ENCODE results near the gene SLC12A8. TPM values are rescaled to one million over a fixed set of nuclear protein-coding genes. Genes with fewer than 3 reads are reported as not detected.

Gene SLC12A8
- total RNA-seq, 1 donor from 2014 or later: 1.9 TPM

DNA sequence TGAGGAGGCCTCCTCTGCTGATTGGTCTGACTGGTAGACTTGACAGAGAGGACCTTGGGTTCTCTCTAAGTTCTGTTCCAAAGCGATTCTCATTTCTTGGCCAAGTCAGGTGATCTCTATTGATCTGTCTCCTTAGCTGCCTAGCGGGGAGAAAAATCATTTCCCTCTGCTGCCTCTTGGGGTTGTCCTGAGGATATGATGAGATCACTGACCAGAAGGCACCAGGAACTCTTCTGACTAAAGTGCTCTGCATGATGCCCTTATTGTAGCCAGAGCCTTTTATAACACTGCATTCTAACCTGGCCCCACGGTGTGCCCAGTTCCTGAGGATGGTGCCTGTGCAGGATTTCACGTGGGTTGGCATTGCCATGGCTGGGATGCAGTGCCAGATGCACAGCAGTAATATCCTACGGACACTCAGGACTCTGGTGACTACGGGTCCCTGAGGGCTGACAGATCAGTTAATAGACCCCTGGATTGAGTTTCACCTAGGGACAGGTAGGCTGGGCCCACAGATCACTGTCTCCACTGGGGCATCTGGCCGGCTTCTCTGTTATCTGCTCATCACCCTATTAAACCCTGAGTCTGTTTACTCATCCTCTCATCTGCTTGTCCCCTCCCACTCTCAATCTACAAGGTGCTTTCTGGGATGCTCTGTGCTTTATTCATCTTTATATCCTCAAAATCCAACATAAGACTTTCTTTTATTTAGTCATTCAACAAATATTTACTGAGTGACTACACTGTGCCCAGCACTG lies 152.9 kb downstream of the SLC12A8 start:
- no peak for DNase-seq (ENCODE audit: extremely low read depth, low read depth, low spot score)

DNA sequence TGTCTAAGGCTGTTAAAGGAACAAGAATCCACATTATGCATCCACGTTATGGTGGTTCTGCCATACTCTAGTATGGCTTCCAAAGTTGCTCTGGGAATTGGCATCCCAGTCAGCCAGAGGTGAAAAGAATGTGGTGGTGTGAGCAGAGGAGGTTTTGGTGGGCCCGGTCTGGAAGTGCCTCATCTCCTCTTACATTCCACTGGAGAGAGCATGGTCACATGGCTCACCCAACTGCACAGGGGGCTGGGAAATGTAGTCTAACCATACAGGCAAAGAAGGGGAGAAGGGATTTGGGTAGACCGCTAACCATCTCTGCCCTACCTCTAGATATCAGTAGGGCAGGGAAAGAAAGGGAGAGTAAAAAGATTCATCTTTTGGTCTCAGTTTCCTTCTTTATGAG lies 153.6 kb downstream of the SLC12A8 start:
- no peak for DNase-seq (ENCODE audit: extremely low read depth, low read depth, low spot score)

DNA sequence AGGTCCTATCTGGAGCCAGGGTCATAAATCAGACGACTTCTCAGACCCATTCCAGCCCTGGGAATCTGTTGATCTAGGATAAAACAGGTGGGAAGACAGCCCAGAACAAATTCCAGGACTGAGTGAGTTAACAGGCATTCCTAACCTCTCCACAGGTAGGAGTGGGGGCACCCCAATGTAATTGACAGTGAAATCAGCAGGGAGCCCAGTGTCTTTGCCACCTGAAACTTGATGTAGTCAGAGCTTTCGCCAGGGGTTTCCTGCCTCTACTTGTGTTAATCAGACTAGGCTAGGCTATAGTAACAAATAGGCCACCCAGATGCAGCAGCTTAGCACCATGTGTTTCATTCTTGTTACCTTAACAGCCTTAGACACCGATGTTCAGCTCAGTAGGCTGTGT lies 154.0 kb downstream of the SLC12A8 start:
- DNase-seq (ENCODE audit: extremely low read depth, low read depth, low spot score): no peak

DNA sequence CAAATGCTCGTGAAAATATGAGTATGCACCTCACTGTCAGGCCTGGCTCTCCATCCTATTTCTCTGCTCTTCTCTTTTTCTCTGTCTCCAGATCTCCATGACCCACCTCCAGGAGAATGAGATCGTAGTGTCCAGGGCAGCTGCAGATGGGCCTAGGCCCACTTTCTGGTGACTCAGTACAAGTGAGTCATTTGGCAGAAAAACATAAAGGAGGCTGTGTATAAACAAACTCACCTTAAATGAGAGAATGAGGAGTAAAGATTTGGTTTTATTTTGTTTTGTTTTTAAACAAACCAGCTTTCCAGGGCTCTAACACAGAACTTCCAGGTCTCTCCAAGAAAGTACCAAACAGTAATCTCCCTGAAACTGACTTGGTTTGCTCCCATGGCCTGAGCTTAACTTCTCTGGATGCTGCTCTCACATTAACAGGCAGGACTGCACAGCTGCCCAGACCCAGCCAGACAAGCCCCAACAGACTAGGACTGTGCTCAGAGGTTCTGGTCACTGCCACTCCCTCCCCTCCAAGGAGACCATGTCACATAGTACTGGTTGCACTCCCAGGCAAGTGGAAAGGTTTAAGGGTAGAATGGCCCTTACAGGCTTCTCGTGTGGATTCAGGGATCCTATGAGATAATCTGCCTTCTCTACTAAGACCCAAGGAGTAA lies 155.2 kb downstream of the SLC12A8 start:
- DNase-seq (ENCODE audit: extremely low read depth, low read depth, low spot score): no peak

DNA sequence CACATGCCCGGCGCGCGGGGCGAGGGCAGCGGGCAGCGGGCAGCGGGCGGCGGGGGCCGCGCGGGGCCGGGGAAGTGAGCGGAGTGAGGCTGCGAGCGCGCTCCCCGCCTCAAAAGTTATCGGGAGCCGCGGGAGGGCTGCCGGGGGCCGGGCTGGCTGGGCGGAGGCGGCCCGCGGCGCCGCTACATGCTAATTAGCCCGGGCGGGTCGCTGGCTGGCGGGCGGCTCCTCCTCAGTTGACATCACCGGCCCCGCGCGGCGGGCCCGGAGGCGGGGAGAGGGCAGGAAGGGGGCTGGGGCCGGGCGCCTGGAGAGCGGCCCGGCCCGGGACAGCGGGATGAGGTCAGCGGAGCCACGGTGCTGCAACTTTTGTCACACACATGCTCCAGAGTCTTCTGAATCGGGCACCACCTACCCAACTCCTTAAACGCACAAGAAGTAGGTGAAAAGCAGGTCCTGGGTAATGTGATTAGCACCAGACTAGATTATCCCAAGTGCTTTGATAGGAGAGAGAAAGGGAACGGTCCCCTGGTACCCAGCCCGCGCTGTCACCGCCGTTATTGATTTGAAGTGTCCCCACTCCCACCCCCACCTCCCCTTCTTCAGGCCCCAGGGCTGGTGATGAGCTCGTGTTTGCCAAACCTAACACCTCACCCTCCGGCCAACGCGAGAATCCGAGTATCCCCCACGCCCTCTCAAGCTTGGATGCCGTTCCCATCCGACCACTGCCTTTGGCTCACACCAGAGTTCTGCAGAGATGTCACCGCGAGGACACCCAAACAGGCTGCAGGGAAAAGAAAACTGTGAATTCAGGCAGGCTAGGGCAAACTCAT lies 156.4 kb downstream of the SLC12A8 start, which contains the start of gene HEG1:
Gene HEG1 (minus strand): TSS at position 85 of the 833 bp plus-strand sequence. CDS start 107 bp downstream, outside the sequence.
- DNase-seq (ENCODE audit: extremely low read depth, low read depth, low spot score): no peak

DNA sequence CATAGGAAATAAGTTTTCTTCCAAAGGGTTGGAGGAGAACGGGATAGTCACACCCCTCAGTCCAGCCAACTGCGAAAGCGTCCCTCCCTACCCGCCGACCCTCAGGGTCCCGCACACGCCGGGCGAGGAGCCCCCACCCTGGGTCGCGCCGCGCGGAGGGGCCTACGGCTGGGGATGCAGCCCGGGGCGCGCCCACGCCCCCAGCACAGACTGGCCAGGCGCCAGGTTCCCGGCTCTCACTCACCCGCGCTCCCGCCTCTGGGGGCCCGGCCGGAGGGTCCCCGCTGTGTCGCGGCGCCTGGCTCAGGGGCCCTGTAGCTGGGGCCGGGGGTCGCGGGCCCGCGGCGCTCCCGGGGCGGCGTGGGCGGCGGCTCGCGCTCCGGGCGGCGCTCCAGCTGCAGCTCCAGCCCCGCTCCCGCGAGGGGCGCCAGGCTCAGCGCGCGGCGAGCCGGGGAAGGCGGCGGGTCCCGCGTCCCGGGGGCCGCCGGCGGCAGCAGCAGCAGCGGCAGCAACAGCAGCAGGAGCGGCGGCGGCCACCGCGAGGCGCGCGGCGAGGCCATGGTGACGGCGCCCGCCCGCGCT lies 157.1 kb downstream of the SLC12A8 start:
- no peak for DNase-seq (ENCODE audit: extremely low read depth, low read depth, low spot score)

DNA sequence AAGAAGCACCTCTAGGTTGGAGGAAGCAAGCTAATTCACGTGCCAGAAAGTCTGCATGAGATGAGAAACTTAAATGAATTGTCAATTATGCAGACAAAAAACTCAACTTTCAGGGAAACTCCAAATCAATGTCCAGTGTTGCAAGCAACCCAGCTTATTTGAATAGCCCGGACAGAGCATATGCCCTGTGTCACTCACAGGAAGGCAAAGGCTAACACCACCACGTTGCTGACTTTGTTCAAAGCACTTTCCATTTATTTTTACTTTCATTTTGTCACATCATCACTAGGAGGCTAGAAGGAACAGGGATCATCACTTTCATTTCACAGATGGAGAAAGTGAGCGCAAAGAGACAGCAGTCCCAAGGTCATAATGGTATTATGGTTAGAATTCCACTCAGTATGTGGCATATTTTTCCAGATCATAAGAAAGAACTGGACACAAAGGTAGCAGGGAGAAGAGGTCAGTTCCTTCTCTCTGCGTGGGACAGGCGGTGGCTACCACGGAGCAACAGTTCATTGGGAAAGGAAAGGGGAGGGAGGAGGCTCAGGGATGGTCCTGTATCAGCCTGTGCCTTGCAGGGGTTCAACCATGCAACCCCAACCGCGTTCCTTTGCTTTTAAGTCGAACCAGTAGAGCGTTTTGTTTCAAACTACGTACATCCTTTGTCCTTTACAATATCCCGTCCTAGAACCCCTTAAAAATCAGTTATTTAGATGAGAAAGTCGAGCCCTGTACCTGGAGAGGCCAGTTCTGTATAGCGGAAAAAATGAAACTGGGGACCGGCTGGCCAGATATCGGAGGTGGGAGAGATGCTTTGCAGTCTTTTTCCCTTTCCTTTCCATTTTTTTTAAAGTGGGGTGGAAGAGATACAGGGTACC lies 157.9 kb downstream of the SLC12A8 start:
- no peak for DNase-seq (ENCODE audit: extremely low read depth, low read depth, low spot score)

DNA sequence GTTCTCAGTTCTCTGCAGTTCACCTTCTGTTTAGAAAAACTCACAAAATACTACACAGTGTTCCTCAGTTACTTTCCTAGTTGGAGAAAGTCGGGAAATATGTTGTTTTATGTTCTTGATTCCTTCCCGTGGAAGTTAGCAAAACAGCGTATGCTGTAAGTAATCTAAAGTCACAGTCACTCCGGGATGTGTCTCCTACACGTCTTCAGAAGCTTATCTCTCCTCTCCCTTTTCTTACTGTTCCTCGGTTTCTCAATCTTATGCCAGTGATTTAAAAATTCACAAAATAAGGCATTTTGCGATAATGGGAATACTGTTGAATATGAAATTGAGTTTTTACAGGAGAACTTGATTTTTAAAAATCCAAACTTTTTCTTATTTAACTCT lies 158.5 kb downstream of the SLC12A8 start:
- no peak for DNase-seq (ENCODE audit: extremely low read depth, low read depth, low spot score)

DNA sequence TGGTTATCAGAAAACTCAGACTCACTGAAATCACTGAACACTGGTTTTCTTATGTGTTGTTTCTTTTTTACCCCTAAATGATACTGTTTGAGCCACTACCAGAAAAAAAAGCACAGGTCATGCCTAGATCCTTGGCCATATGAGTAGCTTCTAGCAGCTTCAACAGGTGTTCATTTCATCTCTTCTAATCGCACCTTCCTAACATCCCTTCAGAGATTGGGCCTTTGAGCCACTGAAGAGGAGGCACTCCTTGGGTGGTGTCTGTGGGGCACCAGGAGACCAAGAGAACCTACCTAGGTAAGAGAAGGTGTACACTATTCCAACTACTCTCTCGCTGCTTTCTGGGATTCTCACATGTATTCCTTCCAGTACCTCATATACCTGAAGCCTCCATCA lies 159.2 kb downstream of the SLC12A8 start:
- DNase-seq (ENCODE audit: extremely low read depth, low read depth, low spot score): no peak

DNA sequence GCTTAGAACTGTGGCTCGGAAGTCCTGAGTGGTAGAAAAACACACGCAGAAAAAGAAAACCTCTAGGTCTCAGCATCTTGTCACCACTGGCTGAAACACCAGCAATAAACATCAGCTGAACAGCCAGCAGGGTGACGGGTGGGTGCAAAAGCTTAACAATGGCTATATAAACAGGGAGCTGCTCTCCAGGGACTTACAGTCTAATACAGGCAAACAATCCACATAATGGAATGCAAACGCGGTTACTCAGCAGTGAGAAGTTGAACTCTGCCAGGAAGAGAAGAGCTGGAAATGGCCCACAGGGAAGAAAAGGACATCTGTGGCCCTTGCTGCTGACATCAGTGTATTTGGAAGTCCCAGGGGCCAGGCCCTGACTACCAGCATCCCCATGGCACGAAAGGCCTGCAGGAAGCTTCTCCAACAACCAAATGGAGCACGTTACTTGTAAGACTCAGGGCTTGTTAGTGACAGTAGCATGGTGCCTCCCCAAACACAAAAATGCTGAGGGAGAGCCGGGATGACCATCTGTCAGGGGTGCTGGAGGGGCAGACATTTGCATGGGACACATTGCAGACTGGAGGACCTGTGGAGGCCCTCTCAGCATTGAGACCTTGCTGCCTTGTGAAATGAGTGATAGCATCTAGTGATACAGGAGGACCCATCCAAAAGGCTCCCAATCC lies 159.8 kb downstream of the SLC12A8 start:
- no peak for DNase-seq (ENCODE audit: extremely low read depth, low read depth, low spot score)

DNA sequence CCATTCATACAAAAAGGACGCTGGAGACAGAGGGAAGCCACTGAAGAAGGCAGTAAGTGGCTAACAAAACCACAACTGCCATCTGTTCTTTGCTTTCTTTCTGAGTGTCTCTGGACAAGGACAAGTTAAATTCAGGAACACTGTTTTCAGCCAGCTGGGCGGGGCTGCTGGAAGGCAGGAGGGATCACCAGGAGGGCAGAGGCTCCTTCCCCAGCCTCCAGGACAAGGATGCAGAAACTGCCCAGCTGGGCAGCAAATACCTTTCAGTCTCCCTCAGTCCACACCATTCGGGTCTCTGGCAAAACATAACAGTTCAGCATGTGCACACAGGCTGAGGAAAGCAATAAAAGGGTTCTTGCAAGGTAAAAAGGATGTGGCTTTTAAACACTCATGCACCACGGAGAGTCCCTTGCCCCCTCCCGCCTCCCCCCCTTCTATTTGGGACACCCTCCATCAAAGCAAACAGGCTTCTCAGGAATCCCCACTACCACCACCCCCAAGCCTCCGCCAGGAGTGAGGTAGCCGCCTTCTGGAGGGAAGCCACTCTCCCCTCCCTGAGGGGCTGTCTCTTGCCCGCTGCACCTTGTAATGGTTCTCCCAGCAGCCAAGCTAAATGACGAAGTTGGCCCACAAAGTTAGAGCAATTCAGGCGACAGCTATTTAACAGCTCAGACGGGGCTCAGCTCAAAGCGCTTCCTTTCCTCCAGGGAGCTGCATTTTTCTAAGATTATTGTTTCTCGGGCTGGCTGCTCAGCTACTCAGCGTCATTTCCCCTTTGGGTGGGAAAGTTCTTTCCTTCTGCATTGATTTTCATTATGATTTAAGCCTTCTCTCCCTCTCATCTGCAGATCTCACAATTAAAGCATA lies 160.6 kb downstream of the SLC12A8 start:
- no peak for DNase-seq (ENCODE audit: extremely low read depth, low read depth, low spot score)

DNA sequence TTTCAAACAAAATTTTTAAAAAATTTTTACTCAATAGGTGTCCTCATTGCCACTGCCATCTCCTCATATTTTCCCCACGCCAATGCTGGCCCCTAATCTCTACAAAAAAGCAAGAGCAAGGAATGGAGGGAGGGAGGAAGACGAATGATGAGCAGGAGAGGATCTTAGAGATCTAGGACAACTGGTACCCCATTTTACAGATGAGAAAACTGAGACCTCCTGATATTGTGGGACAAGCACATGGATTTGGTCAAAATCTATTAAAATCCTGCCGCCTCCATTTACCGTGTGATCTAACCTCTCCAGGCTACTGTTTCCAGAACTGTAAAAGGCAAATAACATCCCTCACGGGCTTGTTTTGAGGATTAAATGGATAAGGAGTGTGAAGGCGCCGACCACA lies 161.3 kb downstream of the SLC12A8 start:
- DNase-seq (ENCODE audit: extremely low read depth, low read depth, low spot score): no peak

DNA sequence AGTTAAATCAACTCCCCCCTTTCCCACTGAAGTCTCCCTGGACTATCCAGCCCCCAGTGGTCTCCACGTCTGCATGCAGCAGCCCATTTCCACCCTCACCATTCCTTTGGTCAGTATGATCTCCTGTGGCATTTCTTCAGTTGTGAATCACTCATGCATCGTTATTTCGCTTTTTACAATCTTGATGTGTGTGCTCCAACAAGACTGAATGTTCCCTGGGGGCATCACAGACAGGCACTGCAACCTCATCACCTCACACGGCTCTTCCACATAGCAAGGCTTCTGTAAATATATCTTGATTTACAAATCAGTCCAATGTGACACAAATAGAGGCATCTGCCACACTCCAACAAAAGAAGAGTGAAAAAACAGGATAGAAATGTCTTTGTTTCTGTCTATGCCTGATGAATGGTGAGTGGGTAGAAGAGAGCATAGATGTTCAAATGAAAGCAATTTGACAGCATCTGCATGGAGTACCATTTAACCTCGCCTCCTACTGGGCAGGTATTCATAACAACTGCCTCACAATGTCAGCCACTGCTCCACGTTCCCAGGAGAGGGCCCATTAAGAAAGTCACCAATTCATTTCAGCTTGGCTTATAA lies 162.0 kb downstream of the SLC12A8 start:
- no peak for DNase-seq (ENCODE audit: extremely low read depth, low read depth, low spot score)

DNA sequence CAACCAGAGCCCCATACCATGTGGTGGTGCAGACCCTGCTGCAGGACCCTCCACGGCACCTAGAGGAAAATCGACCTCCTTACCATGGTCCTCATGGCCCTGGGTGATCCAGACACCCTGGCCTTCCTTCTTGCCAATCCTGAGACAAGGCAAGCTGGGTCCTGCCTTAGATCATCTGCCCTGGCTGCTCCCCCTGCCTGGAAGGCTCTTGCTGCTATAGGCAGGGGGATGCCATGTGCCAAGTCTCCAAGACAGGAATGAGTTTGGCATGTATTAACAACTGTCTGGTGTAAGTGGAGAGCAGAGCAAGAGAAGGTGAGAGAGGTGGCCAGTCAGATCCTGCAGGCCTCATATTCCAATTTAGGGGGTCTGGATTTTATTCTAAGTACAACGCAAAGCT lies 164.3 kb downstream of the SLC12A8 start:
- no peak for DNase-seq (ENCODE audit: extremely low read depth, low read depth, low spot score)

DNA sequence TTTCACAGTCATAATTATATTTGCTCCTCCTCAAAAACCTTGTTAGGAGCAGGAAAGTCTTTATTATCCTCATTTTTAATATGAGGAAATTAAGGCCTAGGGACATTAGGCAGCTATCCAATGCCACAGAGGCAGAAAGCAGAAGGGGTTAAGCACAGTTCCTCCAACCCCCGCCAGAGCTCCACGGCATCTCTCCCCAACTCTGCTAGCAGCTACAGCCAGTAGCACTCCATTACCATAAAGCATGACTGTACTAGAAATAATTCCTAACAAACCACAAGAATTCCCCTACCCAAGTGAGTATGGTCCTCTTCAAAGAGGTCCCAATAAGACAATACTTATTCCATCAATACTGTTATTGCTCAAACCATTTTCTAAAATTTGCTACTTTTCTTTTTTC lies 166.6 kb downstream of the SLC12A8 start:
- no peak for DNase-seq (ENCODE audit: extremely low read depth, low read depth, low spot score)

DNA sequence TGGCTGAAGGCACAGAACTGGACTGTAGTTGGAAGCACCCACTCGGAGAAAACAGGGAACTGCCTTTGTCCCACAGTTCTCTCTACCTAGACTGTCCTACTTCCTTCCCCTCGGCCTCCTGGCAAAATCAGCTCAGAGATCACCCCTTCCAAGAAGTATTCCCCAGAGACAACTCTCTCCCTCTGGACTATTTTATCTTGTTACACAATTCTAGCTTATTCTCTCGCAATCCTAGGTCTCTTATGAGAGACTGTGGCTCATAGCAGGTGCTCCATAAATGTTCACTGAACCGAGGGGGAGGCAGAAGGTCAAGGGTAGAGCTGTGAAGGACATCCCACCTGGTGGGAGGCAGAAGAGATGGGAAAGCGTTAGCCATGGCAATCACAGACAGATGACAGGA lies 167.4 kb downstream of the SLC12A8 start:
- no peak for DNase-seq (ENCODE audit: extremely low read depth, low read depth, low spot score)

DNA sequence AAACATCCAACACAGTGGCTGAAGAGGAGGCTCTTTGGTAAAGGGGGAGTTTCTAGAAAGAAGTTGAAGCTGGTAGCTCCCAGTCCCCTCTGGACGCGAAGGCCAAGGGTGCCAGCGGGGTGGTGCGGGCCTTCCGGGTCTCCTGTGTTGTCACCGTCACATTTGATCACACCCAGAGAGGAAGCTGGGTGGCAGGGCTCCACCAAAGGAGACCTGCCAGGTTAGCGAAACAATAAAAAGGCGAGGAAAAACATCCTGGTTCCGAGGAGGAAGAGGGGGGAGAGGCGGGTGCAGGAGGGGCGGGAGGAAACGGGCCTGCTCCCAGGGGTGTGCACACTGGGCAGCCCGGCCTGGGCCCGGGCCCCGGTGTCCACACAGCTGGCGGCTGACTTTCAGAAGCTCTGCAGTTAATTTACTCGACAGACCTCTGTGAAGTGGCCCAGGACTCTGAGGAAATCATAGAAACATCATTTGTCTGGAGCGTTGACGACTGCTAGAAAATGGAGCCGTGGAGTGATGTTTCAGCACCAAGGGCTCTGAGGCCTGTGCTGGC lies 168.9 kb downstream of the SLC12A8 start:
- no peak for DNase-seq (ENCODE audit: extremely low read depth, low read depth, low spot score)
